Umbilical cord (tissue), 2 donors: Measurements from ENCODE around the gene CBLC. TPM values are rescaled to one million over a fixed set of nuclear protein-coding genes. Genes with fewer than 3 reads are reported as not detected.
A peak's percentile ranks its signal among the peaks of the same experiment; 100 is the strongest.

ENCODE experiments used
- DNase-seq: peaks from one replicate; pipeline ENCODE4 v3.0.0-alpha.2; 2015; ENCODE audit warnings: low spot score
- total RNA-seq: library from RNA; depleted of rRNA; stranded (reverse); fragments of >200 nt; gene quantifications from one replicate; pipeline ENCODE4 v1.2.3, GENCODE V29; 2014; ENCODE audit warnings: low replicate concordance; ENCODE audit not compliant: insufficient read depth

Gene CBLC
- total RNA-seq, 1 donor from 2014 or later = 4.1 TPM

GRCh38 chr19:44799627-44800346 lies 22.1 kb downstream of the CBLC start:
- no peak for DNase-seq

GRCh38 chr19:44800461-44800860 lies 22.8 kb downstream of the CBLC start:
- peak; percentile 71 for DNase-seq

GRCh38 chr19:44803442-44804428 lies 26.0 kb downstream of the CBLC start:
- no peak for DNase-seq

- DNase-seq = peak; percentile 35
These were observed 28.6 kb downstream of the CBLC start for GRCh38 chr19:44806291-44806690.

GRCh38 chr19:44807162-44807561 lies 29.5 kb downstream of the CBLC start:
- peak; percentile 13 for DNase-seq

GRCh38 chr19:44807652-44808462 lies 30.2 kb downstream of the CBLC start:
- DNase-seq = peak; percentile 26

GRCh38 chr19:44808463-44809371 lies 31.0 kb downstream of the CBLC start, which contains the start of gene BCAM:
BCAM (plus strand) TSS chr19:44809103; CDS start chr19:44809125, 22 bp downstream.
- peak; percentile 67 for DNase-seq

- no peak for DNase-seq
These were observed 32.0 kb downstream of the CBLC start for GRCh38 chr19:44809577-44810233.

GRCh38 chr19:44810234-44811121 lies 32.8 kb downstream of the CBLC start:
- DNase-seq = no peak

GRCh38 chr19:44811122-44811419 lies 33.4 kb downstream of the CBLC start:
- no peak for DNase-seq

GRCh38 chr19:44812142-44812718 lies 34.5 kb downstream of the CBLC start:
- DNase-seq = no peak

GRCh38 chr19:44813070-44813840 lies 35.6 kb downstream of the CBLC start:
- DNase-seq = no peak

- no peak for DNase-seq
These were observed 36.3 kb downstream of the CBLC start for GRCh38 chr19:44813841-44814470.

GRCh38 chr19:44814517-44814916 lies 36.8 kb downstream of the CBLC start:
- no peak for DNase-seq

- DNase-seq = no peak
These were observed 38.6 kb downstream of the CBLC start for GRCh38 chr19:44816301-44816700.

- no peak for DNase-seq
These were observed 40.2 kb downstream of the CBLC start for GRCh38 chr19:44817725-44818465.
